Breast epithelium (tissue), 4 donors: ENCODE results near the gene TSPAN11. TPM values are rescaled to one million over a fixed set of nuclear protein-coding genes. Genes with fewer than 3 reads are reported as not detected.

Source experiments
- DNase-seq, 2 donors: peaks; one replicate each; pipeline ENCODE4 v3.0.0-alpha.2; 2019; ENCODE audit warnings: low spot score in 2 of 2
- H3K27ac ChIP-seq, 2 donors: fragments of 200-600 bp; sonication (generic) in 1 of 2; one replicate each; pipeline ENCODE4 v1.5.1; 2016 to 2019; ENCODE audit warnings: mild to moderate bottlenecking in 1 of 2
- H3K27me3 ChIP-seq, 2 donors: fragments of 200-600 bp; sonication (generic) in 1 of 2; one replicate each; pipeline versions ENCODE4 v1.5.1 to v1.6.0; 2017 to 2019; ENCODE audit warnings: control low read depth in 1 of 2, mild to moderate bottlenecking in 1 of 2
- H3K36me3 ChIP-seq: fragments of 200-600 bp; one replicate; pipeline ENCODE4 v1.5.1; 2019
- H3K4me1 ChIP-seq, 2 donors: fragments of 200-600 bp; sonication (generic); one replicate each; pipeline ENCODE4 v1.5.1; 2016 to 2019; ENCODE audit warnings: control low read depth in 1 of 2
- H3K4me3 ChIP-seq, 3 donors: fragments of 200-600 bp; sonication (generic); 1 replicate in 2 of 3; 2 replicates in 1 of 3; pipeline ENCODE4 v1.5.1; 2016 to 2019; ENCODE audit warnings: mild to moderate bottlenecking in 3 of 3, moderate library complexity in 2 of 3
- H3K9me3 ChIP-seq, 2 donors: fragments of 200-600 bp; sonication (generic) in 1 of 2; one replicate each; pipeline ENCODE4 v1.5.1; 2016 to 2019; ENCODE audit warnings: control low read depth in 1 of 2
- CTCF ChIP-seq, 3 donors: fragments of 450-650 bp; IDR thresholded peaks; one replicate each; pipeline ENCODE4 v1.5.1; 2016 to 2017; ENCODE audit warnings: antibody characterized with exemption in 3 of 3, mild to moderate bottlenecking in 3 of 3, moderate library complexity in 3 of 3
- POLR2A ChIP-seq: fragments of 450-650 bp; IDR thresholded peaks from one replicate; pipeline ENCODE4 v1.6.1; 2016; ENCODE audit warnings: antibody characterized with exemption, mild to moderate bottlenecking, moderate library complexity
- POLR2AphosphoS5 ChIP-seq, 3 donors: sonication (generic); formaldehyde crosslinking; IDR thresholded peaks; one replicate each; pipeline ENCODE4 v1.6.1; 2017; ENCODE audit warnings: antibody characterized with exemption in 3 of 3
- intact Hi-C: fragments of 100-400 bp; cut with DNase I; formaldehyde crosslinking; loops from one replicate; pipeline ENCODE4 v1.15.1; 2023; ENCODE audit warnings: low total_unique reads
- total RNA-seq, 3 donors: library from RNA; depleted of rRNA; stranded (reverse); fragments of >200 nt; gene quantifications; one replicate each; pipeline ENCODE4 v1.1.0, GENCODE V29; 2016

The TSPAN11 gene
- total RNA-seq, 3 donors from 2014 or later = 0.48 to 1.3 (median 0.73) TPM

GRCh38 chr12:30959110-30959710 lies 32.7 kb downstream of the TSPAN11 start:
- TF ChIP-seq POLR2AphosphoS5 (IDR thresholded peaks at IDR 0.05) = no peak
- TF ChIP-seq POLR2A = no peak
- no peak for TF ChIP-seq CTCF (IDR thresholded peaks at IDR 0.05)
- no peak for DNase-seq
- no peak overlapping the region for H3K4me3 ChIP-seq
- no peaks in the 10 kb centered on the region for H3K4me1 ChIP-seq
- no peaks in the 10 kb centered on the region for H3K9me3 ChIP-seq
- no peak overlapping the region for H3K27ac ChIP-seq
- no peaks in the 10 kb centered on the region for H3K36me3 ChIP-seq
- no peaks in the 10 kb centered on the region for H3K27me3 ChIP-seq
- intact Hi-C loops = no loop called here

GRCh38 chr12:30959778-30960177 lies 33.2 kb downstream of the TSPAN11 start:
- TF ChIP-seq POLR2A (no peak), POLR2AphosphoS5 (IDR thresholded peaks at IDR 0.05) (no peak), CTCF (IDR thresholded peaks at IDR 0.05) (no peak)

GRCh38 chr12:30961030-30961429 lies 34.5 kb downstream of the TSPAN11 start:
- Histone ChIP-seq H3K27me3 (no peaks in the 10 kb centered on the region), H3K4me1 (no peaks in the 10 kb centered on the region), H3K27ac (no peak overlapping the region), H3K4me3 (no peak overlapping the region), H3K9me3 (no peaks in the 10 kb centered on the region), H3K36me3 (no peaks in the 10 kb centered on the region)
- TF ChIP-seq POLR2AphosphoS5 (IDR thresholded peaks at IDR 0.05) (no peak), CTCF (IDR thresholded peaks at IDR 0.05) (no peak), POLR2A (no peak)
- no peak for DNase-seq
- intact Hi-C loops = no loop called here

More at GRCh38 chr12:30959778-30960177, 33.2 kb downstream of the TSPAN11 start:
- Histone ChIP-seq H3K9me3 (no peaks in the 10 kb centered on the region), H3K36me3 (no peaks in the 10 kb centered on the region), H3K27me3 (no peaks in the 10 kb centered on the region), H3K27ac (no peak overlapping the region), H3K4me3 (no peak overlapping the region), H3K4me1 (no peaks in the 10 kb centered on the region)
- intact Hi-C loops = no loop called here
- no peak for DNase-seq

GRCh38 chr12:30962047-30962446 lies 35.5 kb downstream of the TSPAN11 start:
- Histone ChIP-seq H3K27me3 (no peaks in the 10 kb centered on the region), H3K9me3 (no peaks in the 10 kb centered on the region), H3K4me3 (no peak overlapping the region), H3K36me3 (no peaks in the 10 kb centered on the region), H3K4me1 (no peaks in the 10 kb centered on the region), H3K27ac (no peak overlapping the region)
- peak in 1 of 2 donors; percentile 2 for DNase-seq
- TF ChIP-seq POLR2A (no peak), CTCF (IDR thresholded peaks at IDR 0.05) (no peak), POLR2AphosphoS5 (IDR thresholded peaks at IDR 0.05) (no peak)
- intact Hi-C loops = no loop called here

GRCh38 chr12:30963709-30964564 lies 37.4 kb downstream of the TSPAN11 start:
- Histone ChIP-seq H3K27me3 (no peaks in the 10 kb centered on the region), H3K27ac (no peak overlapping the region), H3K36me3 (no peaks in the 10 kb centered on the region), H3K4me3 (no peak overlapping the region), H3K9me3 (no peaks in the 10 kb centered on the region), H3K4me1 (no peaks in the 10 kb centered on the region)
- no peak for DNase-seq
- intact Hi-C loops = no loop called here
- TF ChIP-seq POLR2A = no peak
- no peak for TF ChIP-seq POLR2AphosphoS5 (IDR thresholded peaks at IDR 0.05)
- no peak for TF ChIP-seq CTCF (IDR thresholded peaks at IDR 0.05)
